ENCODE data around the gene UBAC2.

DNA sequence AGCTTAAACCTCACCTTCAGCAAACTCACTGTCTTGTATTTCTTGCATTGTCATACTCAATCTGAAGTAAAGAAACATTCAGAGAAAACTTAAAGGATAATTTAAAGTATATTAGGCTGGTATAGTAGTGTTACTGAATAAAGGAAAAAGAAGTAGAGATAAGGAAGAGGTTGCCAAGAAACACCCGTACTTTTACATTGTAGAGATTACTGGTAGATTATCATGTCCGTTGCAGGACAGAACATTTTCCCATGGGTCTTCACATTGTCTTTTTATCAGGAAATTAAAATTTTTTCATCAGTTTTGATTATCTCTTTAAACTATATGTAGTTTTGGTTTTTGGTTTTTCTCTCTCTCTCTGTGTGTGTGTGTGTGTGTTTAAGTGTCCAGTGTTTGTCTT is 126.5 kb downstream of the UBAC2 start:
- TF ChIP-seq, protein P1, sequence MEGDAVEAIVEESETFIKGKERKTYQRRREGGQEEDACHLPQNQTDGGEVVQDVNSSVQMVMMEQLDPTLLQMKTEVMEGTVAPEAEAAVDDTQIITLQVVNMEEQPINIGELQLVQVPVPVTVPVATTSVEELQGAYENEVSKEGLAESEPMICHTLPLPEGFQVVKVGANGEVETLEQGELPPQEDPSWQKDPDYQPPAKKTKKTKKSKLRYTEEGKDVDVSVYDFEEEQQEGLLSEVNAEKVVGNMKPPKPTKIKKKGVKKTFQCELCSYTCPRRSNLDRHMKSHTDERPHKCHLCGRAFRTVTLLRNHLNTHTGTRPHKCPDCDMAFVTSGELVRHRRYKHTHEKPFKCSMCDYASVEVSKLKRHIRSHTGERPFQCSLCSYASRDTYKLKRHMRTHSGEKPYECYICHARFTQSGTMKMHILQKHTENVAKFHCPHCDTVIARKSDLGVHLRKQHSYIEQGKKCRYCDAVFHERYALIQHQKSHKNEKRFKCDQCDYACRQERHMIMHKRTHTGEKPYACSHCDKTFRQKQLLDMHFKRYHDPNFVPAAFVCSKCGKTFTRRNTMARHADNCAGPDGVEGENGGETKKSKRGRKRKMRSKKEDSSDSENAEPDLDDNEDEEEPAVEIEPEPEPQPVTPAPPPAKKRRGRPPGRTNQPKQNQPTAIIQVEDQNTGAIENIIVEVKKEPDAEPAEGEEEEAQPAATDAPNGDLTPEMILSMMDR (IDR thresholded peaks at IDR 0.05) = no peak
- TF ChIP-seq POLR2A (IDR thresholded peaks at IDR 0.05) = no peak

Data from uterus (tissue), 2 donors.